Erythroblast (primary cell): Measurements from ENCODE around the gene CDC27.

Experiments
- GATA1 ChIP-seq: IDR thresholded peaks from 2 replicates; pipeline ENCODE4 v1.6.1; 2011; ENCODE audit warnings: low read depth, mild to moderate bottlenecking, control low read depth, low read length, moderate library complexity
- POLR2A ChIP-seq: IDR thresholded peaks from 2 replicates; pipeline ENCODE4 v1.6.1; 2011; ENCODE audit warnings: mild to moderate bottlenecking, low read length

GRCh38 chr17:47219621-47220475 lies 30.8 kb upstream of the CDC27 start:
- TF ChIP-seq POLR2A (no peak), GATA1 (no peak)
